A673 (cell line): ENCODE results near the gene CLK1.

ENCODE experiments used
- EZH2 ChIP-seq: fragments of 200-600 bp; sonication (generic); IDR thresholded peaks from 2 replicates; pipeline ENCODE4 v1.6.1; 2017; ENCODE audit warnings: borderline replicate concordance, low read depth, mild to moderate bottlenecking, mixed read lengths, antibody characterized with exemption, low read length; ENCODE audit not compliant: poor library complexity, severe bottlenecking
- TF ChIP-seq, protein P1 (sequence below): fragments of 300-800, 200-600 bp; sonication (generic); conservative IDR thresholded peaks from 2 replicates; pipeline ENCODE4 v1.5.1; 2017; ENCODE audit warnings: low read depth, mild to moderate bottlenecking, antibody characterized with exemption, low read length, moderate library complexity, mixed read lengths

GRCh38 chr2:200845194-200845593 is 19.3 kb downstream of the CLK1 start:
- TF ChIP-seq, protein P1, sequence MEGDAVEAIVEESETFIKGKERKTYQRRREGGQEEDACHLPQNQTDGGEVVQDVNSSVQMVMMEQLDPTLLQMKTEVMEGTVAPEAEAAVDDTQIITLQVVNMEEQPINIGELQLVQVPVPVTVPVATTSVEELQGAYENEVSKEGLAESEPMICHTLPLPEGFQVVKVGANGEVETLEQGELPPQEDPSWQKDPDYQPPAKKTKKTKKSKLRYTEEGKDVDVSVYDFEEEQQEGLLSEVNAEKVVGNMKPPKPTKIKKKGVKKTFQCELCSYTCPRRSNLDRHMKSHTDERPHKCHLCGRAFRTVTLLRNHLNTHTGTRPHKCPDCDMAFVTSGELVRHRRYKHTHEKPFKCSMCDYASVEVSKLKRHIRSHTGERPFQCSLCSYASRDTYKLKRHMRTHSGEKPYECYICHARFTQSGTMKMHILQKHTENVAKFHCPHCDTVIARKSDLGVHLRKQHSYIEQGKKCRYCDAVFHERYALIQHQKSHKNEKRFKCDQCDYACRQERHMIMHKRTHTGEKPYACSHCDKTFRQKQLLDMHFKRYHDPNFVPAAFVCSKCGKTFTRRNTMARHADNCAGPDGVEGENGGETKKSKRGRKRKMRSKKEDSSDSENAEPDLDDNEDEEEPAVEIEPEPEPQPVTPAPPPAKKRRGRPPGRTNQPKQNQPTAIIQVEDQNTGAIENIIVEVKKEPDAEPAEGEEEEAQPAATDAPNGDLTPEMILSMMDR, result no peak
- no peak for TF ChIP-seq EZH2
